Measurements from ENCODE around the gene ASMT. TPM values are rescaled to one million over a fixed set of nuclear protein-coding genes. Genes with fewer than 3 reads are reported as not detected.
"Not testable (repeated sequence)": the region's sequence is repeated elsewhere in the genome, so short reads cannot be mapped to it uniquely, and the experiment has no call there.

Gene ASMT
- total RNA-seq: 0.89 TPM

- no peak for ATAC-seq
- DNase-seq (ENCODE audit: low spot score): no peak
- intact Hi-C loops (cut with DNase I): loop anchor here (10.0 kb wide), 1 partner anchor 1190 kb away; no protein-coding TSS in a partner anchor
These were observed at the start of gene ASMT for GRCh38 chrX:1614927-1615326. ASMT (plus strand) TSS chrX:1615059; CDS start chrX:1615200, 141 bp downstream.

GRCh38 chrX:1574181-1574580, 40.7 kb upstream of the ASMT start:
- intact Hi-C loops (cut with DNase I): loop anchor here (10.0 kb wide), 1 partner anchor 99 kb away; no protein-coding TSS in a partner anchor
- not testable (repeated sequence) for ATAC-seq; DNase-seq (ENCODE audit: low spot score)

GRCh38 chrX:1576201-1576992, 38.5 kb upstream of the ASMT start:
- intact Hi-C loops (cut with DNase I): loop anchor here (10.0 kb wide), 1 partner anchor 102 kb away; no protein-coding TSS in a partner anchor
- DNase-seq (ENCODE audit: low spot score): no peak

GRCh38 chrX:1577845-1578244, 37.0 kb upstream of the ASMT start:
- DNase-seq (ENCODE audit: low spot score) (no peak), ATAC-seq (no peak)
- intact Hi-C loops (cut with DNase I): loop anchor here (10.0 kb wide), 1 partner anchor 103 kb away; no protein-coding TSS in a partner anchor

More at GRCh38 chrX:1576201-1576992, 38.5 kb upstream of the ASMT start:
- ATAC-seq: no peak

GRCh38 chrX:1578511-1579173, 36.2 kb upstream of the ASMT start:
- intact Hi-C loops (cut with DNase I): loop anchor here (10.0 kb wide), 1 partner anchor 104 kb away; no protein-coding TSS in a partner anchor
- ATAC-seq: no peak
- no peak for DNase-seq (ENCODE audit: low spot score)

- ATAC-seq: peak; percentile 36
- no peak for DNase-seq (ENCODE audit: low spot score)
- intact Hi-C loops (cut with DNase I): no loop called here
These were observed 33.7 kb upstream of the ASMT start for GRCh38 chrX:1581132-1581531.

GRCh38 chrX:1582686-1583437, 32.0 kb upstream of the ASMT start:
- intact Hi-C loops (cut with DNase I): no loop called here
- DNase-seq (ENCODE audit: low spot score) (no peak), ATAC-seq (no peak)

- no peak for DNase-seq (ENCODE audit: low spot score)
- intact Hi-C loops (cut with DNase I): no loop called here
- no peak for ATAC-seq
These were observed 30.4 kb upstream of the ASMT start for GRCh38 chrX:1584237-1585011.

- no peak for ATAC-seq
- no peak for DNase-seq (ENCODE audit: low spot score)
- intact Hi-C loops (cut with DNase I): no loop called here
These were observed 27.7 kb upstream of the ASMT start for GRCh38 chrX:1587161-1587560.

GRCh38 chrX:1589356-1590130, 25.3 kb upstream of the ASMT start:
- DNase-seq (ENCODE audit: low spot score): no peak
- ATAC-seq: no peak
- intact Hi-C loops (cut with DNase I): no loop called here

- intact Hi-C loops (cut with DNase I): no loop called here
- DNase-seq (ENCODE audit: low spot score) (peak; percentile 98), ATAC-seq (peak; percentile 99)
These were observed 23.6 kb upstream of the ASMT start, which contains the start of gene AKAP17A for GRCh38 chrX:1591102-1591862. AKAP17A (plus strand) TSS chrX:1591604; CDS start chrX:1593463, 1,859 bp downstream.

GRCh38 chrX:1591863-1592469, 22.9 kb upstream of the ASMT start:
- ATAC-seq (peak; percentile 9), DNase-seq (ENCODE audit: low spot score) (no peak)

GRCh38 chrX:1592470-1593142, 22.3 kb upstream of the ASMT start:
- intact Hi-C loops (cut with DNase I): no loop called here
- ATAC-seq: no peak
- no peak for DNase-seq (ENCODE audit: low spot score)

More at GRCh38 chrX:1591863-1592469, 22.9 kb upstream of the ASMT start:
- intact Hi-C loops (cut with DNase I): no loop called here

- no peak for ATAC-seq
- intact Hi-C loops (cut with DNase I): no loop called here
- DNase-seq (ENCODE audit: low spot score): no peak
These were observed 21.3 kb upstream of the ASMT start for GRCh38 chrX:1593286-1594271.

- intact Hi-C loops (cut with DNase I): no loop called here
- DNase-seq (ENCODE audit: low spot score): no peak
- no peak for ATAC-seq
These were observed 19.2 kb upstream of the ASMT start for GRCh38 chrX:1595711-1596060.
